Ishikawa (cell line): ENCODE data around the gene GTF2F2.

ENCODE experiments used
- CEBPB ChIP-seq: IDR thresholded peaks from 2 replicates; pipeline ENCODE4 v1.6.1; 2012
- CREB1 ChIP-seq: IDR thresholded peaks from 2 replicates; pipeline ENCODE4 v1.6.1; 2012; ENCODE audit warnings: low read depth
- EGR1 ChIP-seq: IDR thresholded peaks from 2 replicates; pipeline ENCODE4 v1.6.1; 2012
- EP300 ChIP-seq: IDR thresholded peaks from 2 replicates; pipeline ENCODE4 v1.6.1; 2012; ENCODE audit warnings: borderline replicate concordance
- FOXM1 ChIP-seq: IDR thresholded peaks from 2 replicates; pipeline ENCODE4 v1.6.1; 2012; ENCODE audit warnings: low read depth, borderline replicate concordance
- NFIC ChIP-seq: IDR thresholded peaks from 2 replicates; pipeline ENCODE4 v1.6.1; 2012
- RAD21 ChIP-seq: IDR thresholded peaks from 2 replicates; pipeline ENCODE4 v1.6.1; 2012; ENCODE audit warnings: low read depth
- REST ChIP-seq: IDR thresholded peaks from 2 replicates; pipeline ENCODE4 v1.6.1; 2012; ENCODE audit warnings: low read depth, mild to moderate bottlenecking
- TAF1 ChIP-seq: IDR thresholded peaks from 2 replicates; pipeline ENCODE4 v1.6.1; 2012; ENCODE audit warnings: low read depth, mild to moderate bottlenecking
- TCF12 ChIP-seq: IDR thresholded peaks from 2 replicates; pipeline ENCODE4 v1.6.1; 2012; ENCODE audit warnings: low read depth
- TEAD4 ChIP-seq: IDR thresholded peaks from 2 replicates; pipeline ENCODE4 v1.6.1; 2012
- USF1 ChIP-seq: IDR thresholded peaks from 2 replicates; pipeline ENCODE4 v1.6.1; 2012
- YY1 ChIP-seq: IDR thresholded peaks from 2 replicates; pipeline ENCODE4 v1.6.1; 2012; ENCODE audit warnings: low read depth
- ZBTB7A ChIP-seq: IDR thresholded peaks from 2 replicates; pipeline ENCODE4 v1.6.1; 2012; ENCODE audit warnings: low read depth
- TF ChIP-seq, protein P1 (sequence below): IDR thresholded peaks from 2 replicates; pipeline ENCODE4 v1.6.1; 2012

Gene GTF2F2

GRCh38 chr13:45226024-45226423 is 105.7 kb downstream of the GTF2F2 start:
- TF ChIP-seq CEBPB (no peak), TCF12 (no peak)

GRCh38 chr13:45228002-45228401 is 107.7 kb downstream of the GTF2F2 start:
- TF ChIP-seq TAF1 (no peak), FOXM1 (no peak), NFIC (no peak), TEAD4 (no peak), TCF12 (no peak), CREB1 (no peak), EGR1 (no peak), USF1 (no peak), CEBPB (no peak), ZBTB7A (no peak), EP300 (no peak), YY1 (no peak), REST (no peak)
- TF ChIP-seq, protein P1, sequence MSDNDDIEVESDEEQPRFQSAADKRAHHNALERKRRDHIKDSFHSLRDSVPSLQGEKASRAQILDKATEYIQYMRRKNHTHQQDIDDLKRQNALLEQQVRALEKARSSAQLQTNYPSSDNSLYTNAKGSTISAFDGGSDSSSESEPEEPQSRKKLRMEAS, result no peak

DNA sequence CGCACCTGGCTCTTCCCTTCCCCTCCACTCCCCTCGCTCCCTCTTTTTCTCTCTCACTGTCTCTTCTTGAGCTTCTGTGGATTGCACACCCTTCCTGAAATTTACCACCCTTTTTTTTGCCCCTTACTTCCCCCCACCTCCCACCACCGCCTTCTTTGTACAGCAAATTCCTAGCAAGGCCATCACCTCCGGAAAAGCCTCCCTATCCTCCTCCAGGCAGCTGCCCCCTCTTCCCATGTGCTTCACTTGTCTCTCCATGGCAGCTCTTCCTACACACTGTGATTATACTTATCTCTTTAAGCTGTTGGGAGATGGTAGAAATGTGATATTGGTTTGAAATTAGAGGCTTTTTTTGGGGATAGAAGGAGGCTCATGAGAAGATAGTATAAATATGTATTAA is 108.9 kb downstream of the GTF2F2 start:
- TF ChIP-seq TCF12, result no peak
- no peak for TF ChIP-seq EGR1
- TF ChIP-seq, protein P1, result no peak
- TF ChIP-seq CEBPB, result no peak
- TF ChIP-seq REST, result no peak
- TF ChIP-seq USF1, result no peak
- no peak for TF ChIP-seq ZBTB7A
- no peak for TF ChIP-seq FOXM1
- TF ChIP-seq EP300, result no peak
- TF ChIP-seq CREB1, result no peak
- TF ChIP-seq NFIC, result no peak
- TF ChIP-seq TAF1, result no peak
- no peak for TF ChIP-seq RAD21
- no peak for TF ChIP-seq TEAD4
- no peak for TF ChIP-seq YY1

DNA sequence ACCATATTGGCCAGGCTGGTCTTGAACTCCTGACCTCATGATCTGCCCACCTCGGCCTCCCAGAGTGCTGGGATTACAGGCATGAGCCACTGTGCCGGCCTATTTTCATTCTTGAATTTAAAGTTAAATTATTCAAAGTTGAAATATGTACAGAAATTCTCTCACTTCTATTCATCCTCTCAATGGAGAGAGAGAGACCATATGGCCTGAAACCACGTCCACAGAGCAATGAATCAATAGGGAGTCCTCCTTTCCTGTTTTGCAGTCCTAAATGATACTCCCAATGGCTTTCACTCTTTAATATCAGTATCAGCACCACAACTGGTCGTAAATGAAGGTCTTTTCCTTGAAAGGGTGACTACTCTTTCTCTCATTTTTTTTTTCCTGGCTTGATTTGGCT is 111.0 kb downstream of the GTF2F2 start:
- TF ChIP-seq, protein P1, result no peak
- TF ChIP-seq YY1 (no peak), REST (no peak), EGR1 (no peak), CREB1 (no peak), TEAD4 (no peak), USF1 (no peak)

GRCh38 chr13:45231722-45232121 is 111.4 kb downstream of the GTF2F2 start:
- TF ChIP-seq ZBTB7A, result no peak
